CD4-positive, alpha-beta T cell (primary cell): ENCODE results near the gene KRT13. TPM values are rescaled to one million over a fixed set of nuclear protein-coding genes. Genes with fewer than 3 reads are reported as not detected.

Experiments
- ATAC-seq: fragments of 200-7000 bp; cut with Tn5 transposase; one replicate; pipeline ENCODE4 v1.10.0; 2022; ENCODE audit warnings: mild to moderate bottlenecking; ENCODE audit not compliant: poor library complexity
- CTCF ChIA-PET: fragments of 350-600 bp; sonication (Branson Sonifier 250); formaldehyde crosslinking; loops from one replicate; lab custom pipeline; 2021; ENCODE audit warnings: antibody characterized with exemption, inconsistent platforms; lab: Charles Lee
- POLR2A ChIA-PET: fragments of 350-600 bp; sonication (Branson Sonifier 250); formaldehyde crosslinking; loops from one replicate; lab custom pipeline; 2021; ENCODE audit warnings: antibody characterized with exemption, inconsistent platforms; lab: Charles Lee
- DNase-seq, 14 experiments: peaks; one replicate each; pipeline ENCODE4 v3.0.0-alpha.2; 2013 to 2020; ENCODE audit warnings: mixed read lengths in 2 of 14
- H3K27ac ChIP-seq, 2 donors: one replicate each; pipeline versions ENCODE4 v1.5.1 to v1.7.0; 2013; ENCODE audit warnings: low read length in 2 of 2, low read depth in 1 of 2, mild to moderate bottlenecking in 1 of 2
- H3K27me3 ChIP-seq, 2 experiments: 1 replicate in 1 of 2; 2 replicates in 1 of 2; pipeline versions ENCODE4 v1.6.1 to v1.7.0; 2013; ENCODE audit warnings: low read length in 2 of 2, control low read depth in 1 of 2, mild to moderate bottlenecking in 1 of 2, moderate library complexity in 1 of 2; ENCODE audit not compliant: insufficient read depth in 2 of 2, control insufficient read depth in 1 of 2
- H3K36me3 ChIP-seq: one replicate; pipeline ENCODE4 v1.6.1; 2013; ENCODE audit warnings: low read length, control low read depth; ENCODE audit not compliant: insufficient read depth
- H3K4me1 ChIP-seq: one replicate; pipeline ENCODE4 v1.6.1; 2013; ENCODE audit warnings: low read length, control low read depth; ENCODE audit not compliant: insufficient read depth
- H3K4me3 ChIP-seq: one replicate; pipeline ENCODE4 v1.5.1; 2013; ENCODE audit warnings: mild to moderate bottlenecking, low read length, moderate library complexity
- H3K9me3 ChIP-seq, 2 experiments: 1 replicate in 1 of 2; 2 replicates in 1 of 2; pipeline versions ENCODE4 v1.6.1 to v1.7.0; 2013; ENCODE audit warnings: low read length in 2 of 2, mild to moderate bottlenecking in 2 of 2, control low read depth in 1 of 2, moderate library complexity in 1 of 2; ENCODE audit not compliant: control insufficient read depth in 1 of 2, insufficient read depth in 1 of 2
- H3K27ac Mint-ChIP-seq: one replicate; pipeline ENCODE4 v1.8.0; 2020; ENCODE audit warnings: mixed read lengths
- H3K27me3 Mint-ChIP-seq: one replicate; pipeline ENCODE4 v1.8.0; 2021; ENCODE audit warnings: mixed read lengths
- H3K36me3 Mint-ChIP-seq: one replicate; pipeline ENCODE4 v1.8.0; 2021; ENCODE audit warnings: low read depth, mixed read lengths
- H3K4me1 Mint-ChIP-seq: one replicate; pipeline ENCODE4 v1.8.0; 2021; ENCODE audit warnings: low read depth, mixed read lengths
- H3K4me3 Mint-ChIP-seq: one replicate; pipeline ENCODE4 v1.8.0; 2020; ENCODE audit warnings: mild to moderate bottlenecking, mixed read lengths
- H3K9me3 Mint-ChIP-seq: one replicate; pipeline ENCODE4 v1.8.0; 2020; ENCODE audit warnings: mixed read lengths
- CTCF ChIP-seq: fragments of 200-600 bp; IDR thresholded peaks from one replicate; pipeline ENCODE4 v1.8.0; 2022; ENCODE audit warnings: antibody characterized with exemption, mild to moderate bottlenecking
- intact Hi-C, 2 experiments: fragments of 100-400 bp; cut with DNase I in 1 of 2; cut with micrococcal nuclease in 1 of 2; formaldehyde crosslinking; loops; one replicate each; pipeline versions ENCODE4 v1.15.1 to v1.9.0; 2023 to 2025; cut with DNase I, micrococcal nuclease
- total RNA-seq, 174 experiments: library from RNA in 2 of 174; stranded (reverse) in 2 of 174; gene quantifications; one replicate each; pipeline ENCODE4 v1.2.3 and lab custom pipeline; 2021 to 2026

KRT13 gene
- total RNA-seq, 2 experiments from 2014 or later: not detected

- H3K4me3 Mint-ChIP-seq: no peak overlapping the region
- Histone ChIP-seq H3K36me3 (no peaks in the 10 kb centered on the region), H3K27me3 (peaks cover 0 to 2% of the 10 kb centered on the region in 2 experiments), H3K4me3 (no peak overlapping the region), H3K4me1 (no peaks in the 10 kb centered on the region), H3K27ac (no peak overlapping the region), H3K9me3 (no peaks in the 10 kb centered on the region)
- ATAC-seq (no peak), DNase-seq (no peak)
- H3K4me1 Mint-ChIP-seq: no peaks in the 10 kb centered on the region
- ChIA-PET POLR2A (no interaction called here), CTCF (no interaction called here)
- TF ChIP-seq CTCF: no peak
- H3K9me3 Mint-ChIP-seq: no peaks in the 10 kb centered on the region
- no peak overlapping the region for H3K27ac Mint-ChIP-seq
- no peaks in the 10 kb centered on the region for H3K36me3 Mint-ChIP-seq
- H3K27me3 Mint-ChIP-seq: no peaks in the 10 kb centered on the region
- intact Hi-C loops: no loop called here
These were observed 21.9 kb downstream of the KRT13 start for GRCh38 chr17:41483531-41483930.

DNA sequence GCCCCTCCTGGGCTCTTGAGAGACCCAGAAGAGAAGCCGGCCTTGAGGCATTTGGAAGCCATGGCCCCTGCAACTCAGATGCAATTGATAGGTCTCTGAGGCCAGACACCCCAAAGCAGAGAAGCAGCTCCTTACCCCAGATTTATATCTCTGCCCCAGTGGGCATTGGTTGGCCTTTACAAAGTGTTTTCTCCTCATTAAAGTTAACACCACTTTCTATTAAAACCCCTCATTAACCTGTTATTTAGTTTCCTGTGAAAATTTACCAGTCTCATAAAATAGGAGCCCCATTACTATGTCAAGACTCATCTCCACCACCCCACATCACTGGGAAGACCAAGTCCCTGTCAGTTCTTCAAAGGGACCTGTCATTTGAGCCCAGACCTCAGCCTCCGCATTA is 24.4 kb downstream of the KRT13 start, which contains the start of gene KRT35:
TSS of gene KRT35 (minus strand) at position 116 of the 400 bp plus-strand sequence. CDS start at position 62, 54 bp downstream.
- Mint-ChIP-seq H3K4me3 (no peak within 1 kb of the TSS), H3K27ac (no peak within 1 kb of the TSS), H3K36me3 (no peaks in the 10 kb centered on the region), H3K9me3 (no peaks in the 10 kb centered on the region), H3K4me1 (no peaks in the 10 kb centered on the region), H3K27me3 (no peaks in the 10 kb centered on the region)
- no peak for TF ChIP-seq CTCF
- ATAC-seq (no peak), DNase-seq (no peak)
- ChIA-PET CTCF (no interaction called here), POLR2A (no interaction called here)
- no peaks in the 10 kb centered on the region for H3K36me3 ChIP-seq
- no peaks in the 10 kb centered on the region for H3K4me1 ChIP-seq
- peaks cover 0 to 2% of the 10 kb centered on the region in 2 experiments for H3K27me3 ChIP-seq
- no peak within 1 kb of the TSS for H3K27ac ChIP-seq
- intact Hi-C loops: no loop called here
- no peaks in the 10 kb centered on the region for H3K9me3 ChIP-seq
- no peak within 1 kb of the TSS for H3K4me3 ChIP-seq

GRCh38 chr17:41480581-41480980 is 24.8 kb downstream of the KRT13 start:
- H3K27me3 Mint-ChIP-seq: no peaks in the 10 kb centered on the region
- DNase-seq: no peak
- intact Hi-C loops: no loop called here
- Histone ChIP-seq H3K36me3 (no peaks in the 10 kb centered on the region), H3K27ac (no peak overlapping the region), H3K4me3 (no peak overlapping the region), H3K9me3 (no peaks in the 10 kb centered on the region), H3K4me1 (no peaks in the 10 kb centered on the region), H3K27me3 (no peaks in the 10 kb centered on the region)
- H3K4me3 Mint-ChIP-seq: no peak overlapping the region
- ChIA-PET POLR2A (no interaction called here), CTCF (no interaction called here)
- H3K36me3 Mint-ChIP-seq: no peaks in the 10 kb centered on the region
- no peak for ATAC-seq
- H3K9me3 Mint-ChIP-seq: no peaks in the 10 kb centered on the region
- H3K27ac Mint-ChIP-seq: no peak overlapping the region
- no peak for TF ChIP-seq CTCF
- no peaks in the 10 kb centered on the region for H3K4me1 Mint-ChIP-seq
